Testis (tissue), 3 donors: ENCODE measurements around the gene DDRGK1. TPM values are rescaled to one million over a fixed set of nuclear protein-coding genes. Genes with fewer than 3 reads are reported as not detected.

Experiments
- DNase-seq: peaks from one replicate; pipeline ENCODE4 v3.0.0-alpha.2; 2019
- H3K27ac ChIP-seq, 2 donors: fragments of 200-600 bp; sonication (generic); one replicate each; pipeline ENCODE4 v1.5.1; 2019
- H3K27me3 ChIP-seq: fragments of 200-600 bp; sonication (generic); one replicate; pipeline ENCODE4 v1.5.1; 2019
- H3K36me3 ChIP-seq: fragments of 200-600 bp; sonication (generic); one replicate; pipeline ENCODE4 v1.5.1; 2017; ENCODE audit warnings: low read depth; ENCODE audit errors: missing control alignments
- H3K4me1 ChIP-seq: fragments of 200-600 bp; sonication (generic); one replicate; pipeline ENCODE4 v1.5.1; 2019
- H3K4me3 ChIP-seq, 2 donors: fragments of 200-600 bp; sonication (generic); one replicate each; pipeline ENCODE4 v1.5.1; 2017 to 2019
- H3K9me3 ChIP-seq: fragments of 200-600 bp; sonication (generic); one replicate; pipeline ENCODE4 v1.5.1; 2017
- CTCF ChIP-seq, 3 experiments: fragments of 450-650 bp in 2 of 3; fragments of 200-600 bp in 1 of 3; sonication (generic) in 1 of 3; IDR thresholded peaks; one replicate each; pipeline ENCODE4 v1.5.1; 2016 to 2019; ENCODE audit warnings: antibody characterized with exemption in 3 of 3, mild to moderate bottlenecking in 2 of 3, moderate library complexity in 1 of 3
- POLR2A ChIP-seq: fragments of 450-650 bp; IDR thresholded peaks from one replicate; pipeline ENCODE4 v1.6.1; 2017; ENCODE audit warnings: antibody characterized with exemption, mild to moderate bottlenecking, moderate library complexity
- WGBS, 2 donors: methylation state at CpG; one replicate each; pipeline ENCODE4 v1.1.5; 2018; 5-methylcytosine and 5-hydroxymethylcytosine counted together
- intact Hi-C: fragments of 100-400 bp; cut with DNase I; formaldehyde crosslinking; loops from one replicate; pipeline ENCODE4 v1.15.1; 2023; ENCODE audit warnings: low total_unique reads
- polyA plus RNA-seq: library from polyadenylated mRNA; stranded (reverse); fragments of 350-450 nt; fragmentation: Illumina TruSeq; extraction: RNeasy Lipid Tissue Mini Kit (QIAGEN cat#74804); gene quantifications from one replicate; pipeline ENCODE4 v1.2.3, GENCODE V29; 2014; ENCODE audit warnings: low read depth, low replicate concordance; ENCODE audit not compliant: insufficient read depth
- total RNA-seq, 2 donors: library from RNA; depleted of rRNA; stranded (reverse); fragments of >200 nt; gene quantifications; one replicate each; pipeline ENCODE4 v1.2.3, GENCODE V29; 2016

Gene DDRGK1
- total and polyA plus RNA-seq, 3 donors from 2014 or later = 57.2 to 93.8 (median 78.9) TPM

GRCh38 chr20:3231889-3232588 is 27.6 kb upstream of the DDRGK1 start:
- intact Hi-C loops = no loop called here
- 86 to 92% methylated on average over 12 to 15 of the region's 15 CpGs for WGBS, 2 donors
- no peaks in the 10 kb centered on the region for H3K4me1 ChIP-seq
- no peaks in the 10 kb centered on the region for H3K27me3 ChIP-seq
- no peak overlapping the region for H3K4me3 ChIP-seq
- no peaks in the 10 kb centered on the region for H3K36me3 ChIP-seq
- no peak overlapping the region for H3K27ac ChIP-seq
- TF ChIP-seq POLR2A = no peak
- no peak for TF ChIP-seq CTCF (IDR thresholded peaks at IDR 0.05)
- no peaks in the 10 kb centered on the region for H3K9me3 ChIP-seq
- no peak for DNase-seq

- WGBS, 2 donors = 92% methylated on average over 5 to 21 of the region's 21 CpGs
- Histone ChIP-seq H3K27me3 (no peaks in the 10 kb centered on the region), H3K4me3 (no peak overlapping the region), H3K36me3 (no peaks in the 10 kb centered on the region), H3K4me1 (no peaks in the 10 kb centered on the region), H3K9me3 (no peaks in the 10 kb centered on the region), H3K27ac (no peak overlapping the region)
- TF ChIP-seq CTCF (IDR thresholded peaks at IDR 0.05) = no peak
- no peak for TF ChIP-seq POLR2A
- DNase-seq = no peak
- intact Hi-C loops = no loop called here
These were observed 26.6 kb upstream of the DDRGK1 start for GRCh38 chr20:3231116-3231515.

- Histone ChIP-seq H3K27ac (no peak overlapping the region), H3K4me3 (no peak overlapping the region), H3K4me1 (no peaks in the 10 kb centered on the region), H3K9me3 (no peaks in the 10 kb centered on the region), H3K36me3 (no peaks in the 10 kb centered on the region), H3K27me3 (no peaks in the 10 kb centered on the region)
- intact Hi-C loops = no loop called here
- TF ChIP-seq CTCF (IDR thresholded peaks at IDR 0.05) = no peak
- no peak for TF ChIP-seq POLR2A
- 89% methylated on average over 3 to 14 of the region's 14 CpGs for WGBS, 2 donors
- DNase-seq = no peak
These were observed 25.3 kb upstream of the DDRGK1 start for GRCh38 chr20:3229798-3230197.

GRCh38 chr20:3229158-3229557 is 24.7 kb upstream of the DDRGK1 start:
- no peaks in the 10 kb centered on the region for H3K9me3 ChIP-seq

More at GRCh38 chr20:3229158-3229557, 24.7 kb upstream of the DDRGK1 start:
- Histone ChIP-seq H3K4me3 (no peak overlapping the region), H3K27ac (no peak overlapping the region), H3K36me3 (no peaks in the 10 kb centered on the region), H3K4me1 (no peaks in the 10 kb centered on the region), H3K27me3 (no peaks in the 10 kb centered on the region)
- DNase-seq = no peak
- intact Hi-C loops = no loop called here
- 95 to 100% methylated on average over 2 to 22 of the region's 22 CpGs for WGBS, 2 donors
- TF ChIP-seq POLR2A (no peak), CTCF (IDR thresholded peaks at IDR 0.05) (no peak)
